ENCODE measurements around the gene ZNF57.
"Not testable (repeated sequence)": the region's sequence is repeated elsewhere in the genome, so short reads cannot be mapped to it uniquely, and the experiment has no call there.

ZNF57 gene

DNA sequence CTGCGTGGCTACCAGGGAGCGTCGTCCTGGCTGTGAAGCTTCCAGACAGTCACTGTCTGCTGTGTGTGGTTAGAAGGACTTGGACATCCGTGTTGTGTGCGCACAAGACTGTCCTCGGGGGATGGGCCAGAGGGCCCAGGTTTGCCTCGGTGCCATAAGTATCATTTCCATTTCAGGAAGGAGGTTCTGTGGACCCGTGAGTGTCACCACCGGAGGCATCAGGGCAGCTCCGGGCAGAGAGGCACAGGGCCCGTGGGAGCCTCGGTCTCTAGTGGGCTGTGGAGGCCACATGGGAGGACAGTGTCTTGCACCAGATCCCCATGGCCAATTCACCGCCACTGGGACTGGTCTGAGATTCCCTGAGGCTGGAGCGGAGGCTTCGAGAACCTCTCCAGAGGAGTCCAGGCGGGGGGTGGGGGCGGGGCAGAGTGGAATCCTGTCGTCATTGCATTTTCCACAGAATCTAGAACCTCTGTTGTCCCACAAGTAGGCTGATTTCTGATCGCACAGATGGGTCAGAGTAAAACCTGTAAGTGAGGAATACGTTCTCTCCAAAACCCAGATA, 6.0 kb downstream of the ZNF57 start:
- Histone ChIP-seq H3K4me3 (no peak overlapping the region), H3K9me3 (ENCODE audit: low read depth, low read length) (no peaks in the 10 kb centered on the region), H3K9ac (ENCODE audit: insufficient read length) (no peak overlapping the region), H3K27ac (no peak overlapping the region), H3K36me3 (ENCODE audit: insufficient read depth, low read length) (no peaks in the 10 kb centered on the region)
- TF ChIP-seq EZH2 (IDR thresholded peaks at IDR 0.05), result no peak
- no peak for TF ChIP-seq FOXP2 (optimal IDR thresholded peaks at IDR 0.05; ENCODE audit: control extremely low read depth, extremely low read length, insufficient read depth)
- no peak for TF ChIP-seq POLR2AphosphoS5 (IDR thresholded peaks at IDR 0.05; ENCODE audit: borderline replicate concordance, low read depth, low read length)
- DNase-seq (ENCODE audit: low read depth, low spot score), result no peak

DNA sequence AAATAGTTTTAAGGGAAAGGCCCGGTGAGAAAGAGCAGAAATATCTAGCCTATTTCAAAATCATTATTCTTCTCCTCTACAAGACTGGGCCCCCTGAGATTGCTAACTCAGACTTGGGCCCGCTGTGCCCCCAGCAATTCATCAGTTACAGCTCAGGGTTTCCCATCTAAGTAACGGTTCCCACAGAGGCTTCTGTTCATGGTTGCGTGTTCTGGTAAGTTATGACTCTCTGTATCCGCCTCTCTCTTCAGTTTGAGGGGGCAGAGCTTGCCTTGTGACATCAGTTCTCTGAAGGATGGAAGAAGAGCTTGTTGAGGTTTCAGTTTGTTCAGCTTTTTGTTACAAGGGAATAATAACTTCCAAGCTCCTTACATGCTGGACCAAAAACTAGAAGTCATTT, 11.6 kb downstream of the ZNF57 start:
- Histone ChIP-seq H3K36me3 (ENCODE audit: insufficient read depth, low read length) (peaks cover 14% of the 10 kb centered on the region), H3K4me3 (no peak overlapping the region), H3K9ac (ENCODE audit: insufficient read length) (no peak overlapping the region), H3K27ac (no peak overlapping the region), H3K9me3 (ENCODE audit: low read depth, low read length) (peaks cover 9% of the 10 kb centered on the region; the same call in 1 of the 2 replicates)
- no peak for DNase-seq (ENCODE audit: low read depth, low spot score)
- no peak for TF ChIP-seq FOXP2 (optimal IDR thresholded peaks at IDR 0.05; ENCODE audit: control extremely low read depth, extremely low read length, insufficient read depth)
- no peak for TF ChIP-seq EZH2 (IDR thresholded peaks at IDR 0.05)
- TF ChIP-seq POLR2AphosphoS5 (IDR thresholded peaks at IDR 0.05; ENCODE audit: borderline replicate concordance, low read depth, low read length), result no peak

DNA sequence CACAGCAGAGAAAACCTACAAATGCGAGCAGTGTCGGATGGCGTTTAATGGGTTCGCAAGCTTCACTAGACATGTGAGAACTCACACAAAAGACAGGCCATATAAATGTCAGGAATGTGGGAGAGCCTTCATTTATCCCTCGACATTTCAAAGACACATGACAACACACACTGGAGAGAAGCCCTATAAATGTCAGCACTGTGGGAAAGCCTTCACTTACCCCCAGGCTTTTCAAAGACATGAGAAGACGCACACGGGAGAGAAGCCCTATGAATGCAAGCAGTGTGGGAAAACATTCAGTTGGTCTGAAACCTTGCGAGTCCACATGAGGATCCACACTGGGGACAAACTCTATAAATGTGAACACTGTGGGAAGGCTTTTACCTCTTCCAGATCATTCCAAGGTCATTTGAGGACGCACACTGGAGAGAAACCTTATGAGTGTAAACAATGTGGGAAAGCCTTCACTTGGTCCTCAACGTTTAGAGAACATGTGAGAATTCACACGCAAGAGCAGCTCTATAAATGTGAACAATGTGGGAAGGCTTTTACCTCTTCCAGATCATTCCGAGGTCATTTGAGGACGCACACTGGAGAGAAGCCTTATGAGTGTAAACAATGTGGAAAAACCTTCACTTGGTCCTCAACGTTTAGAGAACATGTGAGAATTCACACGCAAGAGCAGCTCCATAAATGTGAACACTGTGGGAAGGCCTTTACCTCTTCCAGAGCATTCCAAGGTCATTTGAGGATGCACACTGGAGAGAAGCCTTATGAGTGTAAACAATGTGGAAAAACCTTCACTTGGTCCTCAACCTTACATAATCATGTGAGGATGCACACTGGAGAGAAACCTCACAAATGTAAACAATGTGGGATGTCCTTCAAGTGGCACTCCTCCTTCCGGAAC, 16.8 kb downstream of the ZNF57 start:
- DNase-seq (ENCODE audit: low read depth, low spot score), result no peak
- no peak for TF ChIP-seq FOXP2 (optimal IDR thresholded peaks at IDR 0.05; ENCODE audit: control extremely low read depth, extremely low read length, insufficient read depth)
- TF ChIP-seq POLR2AphosphoS5 (IDR thresholded peaks at IDR 0.05; ENCODE audit: borderline replicate concordance, low read depth, low read length), result no peak
- TF ChIP-seq EZH2 (IDR thresholded peaks at IDR 0.05), result no peak
- Histone ChIP-seq H3K36me3 (ENCODE audit: insufficient read depth, low read length) (peaks cover 30% of the 10 kb centered on the region), H3K4me3 (no peak overlapping the region), H3K9ac (ENCODE audit: insufficient read length) (no peak overlapping the region), H3K27ac (no peak overlapping the region), H3K9me3 (ENCODE audit: low read depth, low read length) (peaks cover 11% of the 10 kb centered on the region; the same call in 1 of the 2 replicates)

DNA sequence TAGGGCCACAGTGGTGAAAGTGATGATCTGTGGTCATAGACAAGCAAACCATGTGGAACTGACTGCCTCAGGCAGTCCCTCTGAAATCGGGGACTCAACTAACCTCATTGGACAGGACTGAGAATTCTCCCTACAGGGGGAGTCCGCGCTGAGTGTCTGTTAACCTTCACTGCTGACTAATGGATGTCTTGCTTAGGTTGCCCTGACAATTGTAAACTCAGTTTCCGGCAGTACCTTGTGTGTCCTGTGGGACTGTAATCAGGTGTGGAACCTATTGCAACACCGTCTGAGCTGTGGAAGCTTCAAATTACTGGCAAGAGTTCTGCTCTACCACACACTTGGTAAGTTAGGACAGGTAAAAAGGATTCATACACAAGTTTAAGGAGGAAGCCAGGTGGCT, 22.3 kb downstream of the ZNF57 start:
- peaks cover 9% of the 10 kb centered on the region for H3K36me3 ChIP-seq (ENCODE audit: insufficient read depth, low read length)
- H3K27ac ChIP-seq, result no peak overlapping the region
- no peak overlapping the region for H3K4me3 ChIP-seq
- TF ChIP-seq FOXP2 (optimal IDR thresholded peaks at IDR 0.05; ENCODE audit: control extremely low read depth, extremely low read length, insufficient read depth) (no peak), POLR2AphosphoS5 (IDR thresholded peaks at IDR 0.05; ENCODE audit: borderline replicate concordance, low read depth, low read length) (no peak), EZH2 (IDR thresholded peaks at IDR 0.05) (no peak)
- no peak overlapping the region for H3K9ac ChIP-seq (ENCODE audit: insufficient read length)
- 0 out of 2 replicates have a peak, but pooled peaks cover 4% of the 10 kb centered on the region for H3K9me3 ChIP-seq (ENCODE audit: low read depth, low read length)
- DNase-seq (ENCODE audit: low read depth, low spot score), result no peak

DNA sequence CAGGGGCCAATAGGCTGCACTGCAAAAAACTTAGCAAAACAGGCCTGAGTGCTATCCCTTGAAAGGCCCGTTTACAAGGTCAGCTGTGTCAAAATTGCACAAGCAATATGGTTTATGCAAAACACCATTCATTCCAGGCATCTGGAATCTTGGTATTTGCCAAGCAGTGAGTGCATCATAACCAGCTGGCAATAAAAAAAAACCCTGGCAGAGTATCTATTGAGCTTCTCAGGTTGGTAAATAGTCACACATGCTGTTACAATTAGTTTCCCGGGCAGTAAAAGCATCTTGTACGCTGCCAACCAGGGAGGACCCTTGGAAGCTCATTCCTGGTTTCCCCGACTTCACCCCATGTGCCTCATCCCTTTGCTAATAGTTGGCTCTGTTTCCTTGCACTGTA, 22.8 kb downstream of the ZNF57 start:
- H3K36me3 ChIP-seq (ENCODE audit: insufficient read depth, low read length), result peaks cover 4% of the 10 kb centered on the region; the same call in 1 of the 2 replicates
- no peak for DNase-seq (ENCODE audit: low read depth, low spot score)
- H3K4me3 ChIP-seq, result no peak overlapping the region
- H3K9me3 ChIP-seq (ENCODE audit: low read depth, low read length), result 0 out of 2 replicates have a peak, but pooled peaks cover 3% of the 10 kb centered on the region
- TF ChIP-seq EZH2 (IDR thresholded peaks at IDR 0.05) (no peak), FOXP2 (optimal IDR thresholded peaks at IDR 0.05; ENCODE audit: control extremely low read depth, extremely low read length, insufficient read depth) (no peak), POLR2AphosphoS5 (IDR thresholded peaks at IDR 0.05; ENCODE audit: borderline replicate concordance, low read depth, low read length) (no peak)
- H3K27ac ChIP-seq, result 0 out of 2 replicates have a peak overlapping the region, but pooled peaks have one; percentile 49
- no peak overlapping the region for H3K9ac ChIP-seq (ENCODE audit: insufficient read length)

DNA sequence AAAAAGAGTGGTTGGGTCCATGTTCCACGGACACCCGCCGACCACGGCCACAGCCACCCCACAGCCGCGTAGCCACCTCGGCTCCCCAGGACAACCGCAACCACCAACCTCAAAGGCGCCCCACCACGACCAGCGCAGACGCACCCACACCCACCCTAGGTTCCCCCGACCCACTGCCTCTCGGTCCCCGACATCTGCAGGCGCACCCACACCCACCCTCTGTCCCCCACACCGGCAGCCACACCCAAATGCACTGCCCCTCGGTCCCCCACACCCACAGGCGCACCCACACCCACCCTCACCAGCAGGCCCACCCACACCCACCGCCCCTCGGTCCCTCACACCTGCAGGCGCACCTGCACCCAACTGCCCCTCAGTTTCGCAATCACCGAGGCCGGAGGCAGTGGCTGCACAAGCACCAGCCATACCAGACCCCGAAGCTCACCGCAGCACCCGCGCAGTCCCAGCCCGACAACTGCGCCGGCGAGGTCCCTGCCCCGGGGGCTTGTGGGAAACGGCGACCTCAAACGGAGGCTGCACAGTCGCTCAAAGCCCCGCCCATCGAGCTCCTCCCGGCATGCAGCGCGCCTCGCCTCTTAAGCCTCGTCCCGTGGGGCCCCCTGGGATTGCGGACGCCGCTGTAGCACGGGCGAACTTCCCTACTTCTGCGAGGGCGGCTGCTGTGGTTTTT, 25.8 kb downstream of the ZNF57 start:
- H3K9ac ChIP-seq (ENCODE audit: insufficient read length), result no peak overlapping the region
- H3K27ac ChIP-seq, result no peak overlapping the region
- no peaks in the 10 kb centered on the region for H3K9me3 ChIP-seq (ENCODE audit: low read depth, low read length)
- no peak for DNase-seq (ENCODE audit: low read depth, low spot score)
- TF ChIP-seq EZH2 (IDR thresholded peaks at IDR 0.05) (no peak), FOXP2 (optimal IDR thresholded peaks at IDR 0.05; ENCODE audit: control extremely low read depth, extremely low read length, insufficient read depth) (no peak), POLR2AphosphoS5 (IDR thresholded peaks at IDR 0.05; ENCODE audit: borderline replicate concordance, low read depth, low read length) (no peak)
- peaks cover 4% of the 10 kb centered on the region; the same call in 1 of the 2 replicates for H3K36me3 ChIP-seq (ENCODE audit: insufficient read depth, low read length)
- no peak overlapping the region for H3K4me3 ChIP-seq

DNA sequence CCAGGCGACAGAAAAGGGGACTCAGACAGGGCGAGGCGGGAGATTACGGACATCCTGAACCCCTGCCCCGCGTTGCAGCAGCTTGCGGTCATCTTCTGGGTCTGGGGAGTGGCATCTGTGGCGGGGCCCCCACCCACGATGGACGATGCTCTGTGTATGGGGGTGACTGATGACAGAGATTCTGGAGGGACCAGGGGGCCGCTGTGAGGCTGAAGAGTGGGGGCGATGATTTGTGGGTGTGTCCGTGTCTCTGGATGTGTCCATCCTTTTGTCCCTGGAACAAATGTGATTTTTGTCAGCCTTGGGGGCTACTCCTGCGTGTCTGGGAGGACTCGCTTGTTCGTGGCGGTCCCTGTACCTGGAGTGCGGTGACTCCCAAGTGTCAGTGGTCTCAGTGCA, 26.3 kb downstream of the ZNF57 start:
- TF ChIP-seq EZH2 (IDR thresholded peaks at IDR 0.05), result no peak
- TF ChIP-seq POLR2AphosphoS5 (IDR thresholded peaks at IDR 0.05; ENCODE audit: borderline replicate concordance, low read depth, low read length), result no peak
- TF ChIP-seq FOXP2 (optimal IDR thresholded peaks at IDR 0.05; ENCODE audit: control extremely low read depth, extremely low read length, insufficient read depth), result no peak
- Histone ChIP-seq H3K4me3 (no peak overlapping the region), H3K27ac (no peak overlapping the region), H3K9ac (ENCODE audit: insufficient read length) (no peak overlapping the region), H3K9me3 (ENCODE audit: low read depth, low read length) (no peaks in the 10 kb centered on the region), H3K36me3 (ENCODE audit: insufficient read depth, low read length) (peaks cover 4% of the 10 kb centered on the region; the same call in 1 of the 2 replicates)
- DNase-seq (ENCODE audit: low read depth, low spot score), result no peak

DNA sequence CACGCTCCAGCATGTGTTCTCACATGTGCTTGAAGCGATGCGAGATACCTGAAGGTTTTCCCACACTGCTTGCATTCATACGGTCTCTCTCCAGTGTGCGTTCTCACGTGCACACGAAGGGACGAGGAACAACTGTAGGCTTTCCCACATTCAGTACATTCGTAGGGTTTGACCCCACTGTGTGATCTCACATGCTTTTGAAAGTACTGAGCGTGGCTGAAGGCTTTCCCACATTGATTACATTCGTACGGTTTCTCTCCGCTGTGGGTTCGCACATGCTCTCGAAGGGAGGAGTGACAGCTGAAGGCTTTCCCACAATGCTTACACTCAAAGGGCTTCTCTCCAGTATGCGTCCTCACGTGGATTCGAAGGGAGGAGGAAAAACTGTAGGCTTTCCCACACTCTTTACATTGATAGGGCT, 32.8 kb downstream of the ZNF57 start:
- no peak for DNase-seq (ENCODE audit: low read depth, low spot score)
- no peak overlapping the region for H3K9ac ChIP-seq (ENCODE audit: insufficient read length)
- H3K27ac ChIP-seq, result no peak overlapping the region
- no peak overlapping the region for H3K4me3 ChIP-seq
- H3K9me3 ChIP-seq (ENCODE audit: low read depth, low read length), result peaks cover 16% of the 10 kb centered on the region
- peaks cover 45% of the 10 kb centered on the region for H3K36me3 ChIP-seq (ENCODE audit: insufficient read depth, low read length)
- TF ChIP-seq EZH2 (IDR thresholded peaks at IDR 0.05) (no peak), POLR2AphosphoS5 (IDR thresholded peaks at IDR 0.05; ENCODE audit: borderline replicate concordance, low read depth, low read length) (no peak), FOXP2 (optimal IDR thresholded peaks at IDR 0.05; ENCODE audit: control extremely low read depth, extremely low read length, insufficient read depth) (no peak)

DNA sequence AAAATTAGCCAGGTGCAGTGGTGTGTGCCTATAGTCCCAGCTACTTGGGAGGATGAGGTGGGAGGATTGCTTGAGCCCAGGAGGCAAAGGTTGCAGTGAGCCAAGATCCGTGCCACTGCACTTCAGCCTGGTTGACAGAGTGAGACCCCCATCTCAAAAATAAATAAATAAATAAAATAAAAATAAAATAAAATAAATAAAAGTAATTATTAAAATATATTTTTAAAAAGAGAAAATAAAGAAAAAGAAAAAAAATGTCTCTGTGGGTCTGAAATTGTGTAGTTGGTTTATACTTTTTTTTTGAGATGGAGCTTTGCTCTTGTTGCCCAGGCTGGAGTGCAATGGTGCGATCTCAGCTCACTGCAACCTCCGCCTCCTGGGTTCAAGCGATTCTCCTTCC, 35.1 kb downstream of the ZNF57 start:
- Histone ChIP-seq H3K36me3 (ENCODE audit: insufficient read depth, low read length) (peaks cover 50% of the 10 kb centered on the region), H3K9me3 (ENCODE audit: low read depth, low read length) (peaks cover 16% of the 10 kb centered on the region)
- not testable (repeated sequence) for H3K9ac ChIP-seq (ENCODE audit: insufficient read length); H3K4me3 ChIP-seq; DNase-seq (ENCODE audit: low read depth, low spot score); H3K27ac ChIP-seq

All from SK-N-MC (cell line).